Nephron progenitor cell (in vitro differentiated cells): ENCODE data around the gene FERMT1.
A peak's percentile ranks its signal among the peaks of the same experiment; 100 is the strongest.

Experiments
- DNase-seq: peaks from one replicate; pipeline ENCODE4 v3.0.0; 2021
- H3K27ac Mint-ChIP-seq: 2 replicates; pipeline ENCODE4 v1.8.0; 2021; ENCODE audit warnings: mild to moderate bottlenecking, moderate library complexity, mixed read lengths
- H3K27me3 Mint-ChIP-seq: 2 replicates; pipeline ENCODE4 v1.8.0; 2021; ENCODE audit warnings: mild to moderate bottlenecking, low read depth, mixed read lengths; ENCODE audit not compliant: poor library complexity
- H3K36me3 Mint-ChIP-seq: 2 replicates; pipeline ENCODE4 v1.8.0; 2021; ENCODE audit warnings: low read depth, mixed read lengths
- H3K4me1 Mint-ChIP-seq: 2 replicates; pipeline ENCODE4 v1.8.0; 2021; ENCODE audit warnings: mixed read lengths
- H3K4me3 Mint-ChIP-seq: 2 replicates; pipeline ENCODE4 v1.8.0; 2021; ENCODE audit warnings: mild to moderate bottlenecking, moderate library complexity, mixed read lengths
- H3K9me3 Mint-ChIP-seq: 2 replicates; pipeline ENCODE4 v1.8.0; 2021; ENCODE audit warnings: mild to moderate bottlenecking, moderate library complexity, mixed read lengths
- TF ChIP-seq, protein P1 (sequence below): fragments of 200-600 bp; sonication (generic); IDR thresholded peaks from 2 replicates; pipeline ENCODE4 v1.5.0; 2021; ENCODE audit warnings: antibody characterized with exemption

The FERMT1 gene

DNA sequence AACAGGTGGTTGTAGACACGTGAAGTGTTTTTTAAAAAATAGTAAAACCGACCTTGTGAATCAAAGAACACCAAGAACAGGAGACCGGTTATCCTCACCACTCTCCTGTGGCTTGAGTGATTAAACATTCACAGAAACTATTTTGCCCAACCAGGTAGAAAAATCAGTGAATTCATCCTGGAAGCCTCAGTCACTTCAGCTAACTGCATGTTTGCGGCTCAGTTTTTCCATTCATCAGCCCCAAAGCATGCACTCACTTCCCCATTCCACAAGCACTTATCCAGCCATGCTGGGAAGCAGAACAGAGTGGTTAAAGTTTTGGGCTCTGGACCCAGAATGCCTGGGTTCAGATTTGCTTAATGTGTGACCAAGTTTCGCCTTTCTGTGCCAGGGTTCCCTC is 71.3 kb downstream of the FERMT1 start:
- Mint-ChIP-seq H3K9me3 (peaks cover 5% of the 10 kb centered on the region), H3K4me1 (peaks cover 54% of the 10 kb centered on the region), H3K27me3 (peaks cover 44% of the 10 kb centered on the region), H3K36me3 (peaks cover 48% of the 10 kb centered on the region), H3K4me3 (peak overlapping the region; percentile 84), H3K27ac (no peak overlapping the region)
- TF ChIP-seq, protein P1, sequence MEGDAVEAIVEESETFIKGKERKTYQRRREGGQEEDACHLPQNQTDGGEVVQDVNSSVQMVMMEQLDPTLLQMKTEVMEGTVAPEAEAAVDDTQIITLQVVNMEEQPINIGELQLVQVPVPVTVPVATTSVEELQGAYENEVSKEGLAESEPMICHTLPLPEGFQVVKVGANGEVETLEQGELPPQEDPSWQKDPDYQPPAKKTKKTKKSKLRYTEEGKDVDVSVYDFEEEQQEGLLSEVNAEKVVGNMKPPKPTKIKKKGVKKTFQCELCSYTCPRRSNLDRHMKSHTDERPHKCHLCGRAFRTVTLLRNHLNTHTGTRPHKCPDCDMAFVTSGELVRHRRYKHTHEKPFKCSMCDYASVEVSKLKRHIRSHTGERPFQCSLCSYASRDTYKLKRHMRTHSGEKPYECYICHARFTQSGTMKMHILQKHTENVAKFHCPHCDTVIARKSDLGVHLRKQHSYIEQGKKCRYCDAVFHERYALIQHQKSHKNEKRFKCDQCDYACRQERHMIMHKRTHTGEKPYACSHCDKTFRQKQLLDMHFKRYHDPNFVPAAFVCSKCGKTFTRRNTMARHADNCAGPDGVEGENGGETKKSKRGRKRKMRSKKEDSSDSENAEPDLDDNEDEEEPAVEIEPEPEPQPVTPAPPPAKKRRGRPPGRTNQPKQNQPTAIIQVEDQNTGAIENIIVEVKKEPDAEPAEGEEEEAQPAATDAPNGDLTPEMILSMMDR = no peak
- no peak for DNase-seq

DNA sequence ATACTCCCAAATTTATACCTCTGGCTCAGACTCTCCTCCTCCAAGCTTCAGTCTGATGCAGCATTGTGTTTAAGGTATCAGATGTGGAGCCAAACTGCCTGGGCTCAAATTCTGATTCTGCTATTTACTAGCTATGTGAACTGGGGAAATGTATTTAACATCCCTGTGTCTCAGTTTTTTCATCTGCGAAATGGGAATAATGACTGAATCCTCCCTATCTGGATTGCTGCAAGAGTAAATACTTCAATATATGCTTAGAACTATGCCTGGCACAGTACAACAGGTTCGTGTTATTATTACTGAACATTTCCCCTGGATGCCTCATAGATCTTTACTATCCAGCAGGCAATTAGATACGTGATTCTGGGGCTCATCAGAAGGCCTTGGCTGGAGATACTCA is 74.4 kb downstream of the FERMT1 start:
- H3K4me1 Mint-ChIP-seq = peaks cover 27% of the 10 kb centered on the region
- TF ChIP-seq, protein P1 = no peak
- H3K9me3 Mint-ChIP-seq = peaks cover 5% of the 10 kb centered on the region
- no peak overlapping the region for H3K27ac Mint-ChIP-seq
- peak overlapping the region; percentile 22 for H3K4me3 Mint-ChIP-seq
- H3K27me3 Mint-ChIP-seq = peaks cover 46% of the 10 kb centered on the region
- peaks cover 66% of the 10 kb centered on the region for H3K36me3 Mint-ChIP-seq
- no peak for DNase-seq

DNA sequence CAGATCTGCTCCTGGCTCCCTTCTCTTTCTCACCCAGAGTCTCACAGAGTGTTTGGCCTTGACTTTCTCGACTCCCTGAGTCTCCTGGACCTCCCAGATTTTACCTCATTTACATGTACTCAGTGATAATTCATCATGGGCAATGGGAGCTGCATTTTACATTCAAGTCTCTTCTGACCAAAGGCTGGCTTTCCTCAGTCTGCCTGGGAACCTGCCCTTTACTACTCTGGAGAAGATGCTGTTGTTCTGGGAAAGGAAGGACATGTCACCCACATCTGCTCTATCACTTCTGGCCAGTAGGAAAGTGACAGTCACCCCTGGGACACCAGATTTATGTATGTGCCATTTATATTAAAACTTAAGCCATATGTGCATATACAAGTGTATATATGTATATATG is 76.4 kb downstream of the FERMT1 start:
- DNase-seq = no peak
- Mint-ChIP-seq H3K36me3 (peaks cover 82% of the 10 kb centered on the region), H3K4me3 (no peak overlapping the region), H3K27me3 (peaks cover 29% of the 10 kb centered on the region), H3K27ac (no peak overlapping the region), H3K9me3 (peaks cover 5% of the 10 kb centered on the region), H3K4me1 (peaks cover 19% of the 10 kb centered on the region)
- TF ChIP-seq, protein P1 = no peak

DNA sequence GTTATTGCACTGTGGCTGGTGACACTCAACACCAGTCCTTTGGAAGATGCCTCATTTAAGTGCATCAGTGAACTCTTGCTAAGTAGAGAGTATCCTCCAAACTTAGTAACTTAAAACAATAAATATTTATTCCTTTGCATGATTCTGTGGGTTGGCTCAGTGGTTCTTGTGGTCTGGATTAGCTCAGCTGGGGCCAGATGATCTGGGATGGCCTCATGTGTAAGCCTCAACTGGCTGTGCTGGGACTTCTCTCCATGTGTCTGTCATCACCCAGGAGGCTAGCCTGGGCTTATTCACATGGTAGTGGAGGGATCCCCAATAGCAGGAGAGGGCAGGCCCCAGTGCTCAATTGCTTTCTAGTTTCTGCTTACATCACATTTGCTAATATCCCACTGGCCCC is 77.3 kb downstream of the FERMT1 start:
- Mint-ChIP-seq H3K27me3 (peaks cover 20% of the 10 kb centered on the region), H3K4me1 (peaks cover 10% of the 10 kb centered on the region), H3K9me3 (peaks cover 3% of the 10 kb centered on the region), H3K36me3 (peaks cover 79% of the 10 kb centered on the region), H3K27ac (no peak overlapping the region), H3K4me3 (no peak overlapping the region)
- TF ChIP-seq, protein P1 = no peak
- DNase-seq = no peak

DNA sequence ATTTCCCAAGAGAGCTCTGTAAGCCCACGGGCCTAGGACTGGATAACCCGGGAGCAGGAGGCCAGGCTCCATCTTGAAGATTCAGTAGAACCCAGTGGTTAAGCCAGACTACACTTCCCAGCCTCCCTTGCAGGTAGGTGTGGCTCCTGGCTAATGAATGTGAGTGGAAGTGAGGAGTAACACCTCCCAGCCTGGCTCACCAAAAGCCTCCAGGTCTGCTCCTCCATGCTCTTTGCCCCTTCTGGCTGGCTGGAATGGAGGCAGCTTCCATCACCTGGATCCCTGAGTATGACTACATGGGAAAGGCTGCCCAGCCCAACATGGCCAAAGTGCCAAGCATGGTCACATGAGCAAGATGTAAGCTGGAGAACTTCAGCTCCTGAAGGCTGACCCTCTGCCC is 78.7 kb downstream of the FERMT1 start:
- Mint-ChIP-seq H3K27me3 (peaks cover 7% of the 10 kb centered on the region), H3K27ac (no peak overlapping the region), H3K4me3 (no peak overlapping the region), H3K9me3 (no peaks in the 10 kb centered on the region), H3K4me1 (no peaks in the 10 kb centered on the region), H3K36me3 (peaks cover 79% of the 10 kb centered on the region)
- no peak for DNase-seq
- TF ChIP-seq, protein P1 = no peak

DNA sequence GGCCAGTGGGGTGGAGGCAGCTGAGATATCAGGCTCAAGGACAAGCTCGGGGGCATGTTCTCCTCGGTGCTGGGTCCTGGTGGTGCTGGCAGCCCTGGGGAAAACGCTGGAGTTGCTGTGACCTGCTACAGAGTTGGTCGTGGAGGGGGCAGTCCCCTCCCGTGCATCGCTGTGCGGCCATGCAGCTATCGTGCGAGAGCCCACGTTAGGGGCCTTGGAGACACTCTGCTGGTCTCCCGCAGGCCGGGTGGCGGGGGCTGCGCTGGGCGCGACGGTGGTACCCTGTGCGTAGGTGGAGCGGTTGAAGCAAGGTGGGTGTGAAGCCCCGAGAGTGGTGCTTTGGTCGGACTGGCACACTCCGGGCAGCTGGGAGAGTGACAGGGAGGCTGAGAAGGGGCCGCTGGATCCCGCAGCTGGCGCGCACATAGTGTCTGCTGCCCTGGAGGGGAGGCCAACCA is 81.0 kb downstream of the FERMT1 start:
- Mint-ChIP-seq H3K36me3 (peaks cover 65% of the 10 kb centered on the region), H3K27ac (no peak overlapping the region), H3K9me3 (no peaks in the 10 kb centered on the region), H3K4me3 (no peak overlapping the region), H3K4me1 (no peaks in the 10 kb centered on the region), H3K27me3 (peaks cover 4% of the 10 kb centered on the region)
- no peak for DNase-seq
- TF ChIP-seq, protein P1 = no peak
